ENCODE data around the gene SECISBP2.
"Not testable (repeated sequence)": the region's sequence is repeated elsewhere in the genome, so short reads cannot be mapped to it uniquely, and the experiment has no call there.

SECISBP2 gene, protein sequence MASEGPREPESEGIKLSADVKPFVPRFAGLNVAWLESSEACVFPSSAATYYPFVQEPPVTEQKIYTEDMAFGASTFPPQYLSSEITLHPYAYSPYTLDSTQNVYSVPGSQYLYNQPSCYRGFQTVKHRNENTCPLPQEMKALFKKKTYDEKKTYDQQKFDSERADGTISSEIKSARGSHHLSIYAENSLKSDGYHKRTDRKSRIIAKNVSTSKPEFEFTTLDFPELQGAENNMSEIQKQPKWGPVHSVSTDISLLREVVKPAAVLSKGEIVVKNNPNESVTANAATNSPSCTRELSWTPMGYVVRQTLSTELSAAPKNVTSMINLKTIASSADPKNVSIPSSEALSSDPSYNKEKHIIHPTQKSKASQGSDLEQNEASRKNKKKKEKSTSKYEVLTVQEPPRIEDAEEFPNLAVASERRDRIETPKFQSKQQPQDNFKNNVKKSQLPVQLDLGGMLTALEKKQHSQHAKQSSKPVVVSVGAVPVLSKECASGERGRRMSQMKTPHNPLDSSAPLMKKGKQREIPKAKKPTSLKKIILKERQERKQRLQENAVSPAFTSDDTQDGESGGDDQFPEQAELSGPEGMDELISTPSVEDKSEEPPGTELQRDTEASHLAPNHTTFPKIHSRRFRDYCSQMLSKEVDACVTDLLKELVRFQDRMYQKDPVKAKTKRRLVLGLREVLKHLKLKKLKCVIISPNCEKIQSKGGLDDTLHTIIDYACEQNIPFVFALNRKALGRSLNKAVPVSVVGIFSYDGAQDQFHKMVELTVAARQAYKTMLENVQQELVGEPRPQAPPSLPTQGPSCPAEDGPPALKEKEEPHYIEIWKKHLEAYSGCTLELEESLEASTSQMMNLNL

GRCh38 chr9:89318123-89319014 lies at the start of gene SECISBP2:
SECISBP2 (plus strand) TSS chr9:89318500; CDS start chr9:89318577, 77 bp downstream.
- TF ChIP-seq CTCF (IDR thresholded peaks at IDR 0.05; ENCODE audit: extremely low read depth, missing control alignments), result peak; percentile 21
- DNase-seq (ENCODE audit: low spot score), result peak; percentile 91

DNA sequence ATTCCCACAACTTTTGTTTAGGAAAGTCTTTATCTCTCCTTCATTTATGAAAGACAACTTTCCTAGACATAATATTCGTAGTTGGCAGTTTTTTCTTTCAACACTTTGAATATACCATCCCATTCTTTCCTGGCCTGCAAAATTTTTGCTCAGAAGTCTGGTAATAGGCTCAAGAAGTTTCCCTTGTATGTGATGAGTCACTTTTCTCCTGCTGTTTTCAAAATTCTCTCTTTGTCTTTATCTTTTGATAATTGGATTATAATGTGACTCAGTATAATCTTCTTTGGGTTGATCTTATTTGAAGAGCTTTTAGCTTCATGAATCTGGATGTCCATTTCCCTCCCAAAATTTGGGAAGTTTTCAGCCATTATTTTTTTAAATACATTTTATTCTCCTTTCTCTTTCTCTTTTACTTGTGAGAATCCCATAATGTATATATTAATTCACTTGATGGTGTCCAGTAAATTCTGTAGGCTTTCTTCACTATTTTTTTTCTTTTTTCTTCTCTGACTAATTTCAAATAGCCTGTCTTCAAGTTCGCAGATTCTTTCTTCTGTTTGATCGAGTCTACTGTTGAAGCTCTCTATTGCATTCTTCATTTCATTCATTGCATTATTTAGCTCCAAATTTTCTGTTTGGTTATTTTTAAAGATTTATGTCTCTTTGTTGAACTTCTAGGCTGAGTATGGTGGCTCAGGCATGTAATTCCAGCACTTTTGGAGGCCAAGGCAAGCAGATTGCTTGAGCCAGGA lies 44.6 kb upstream of the SECISBP2 start:
- no peak for TF ChIP-seq CTCF (IDR thresholded peaks at IDR 0.05; ENCODE audit: extremely low read depth, missing control alignments)
- DNase-seq (ENCODE audit: low spot score), result no peak

GRCh38 chr9:89274838-89275237 lies 43.5 kb upstream of the SECISBP2 start:
- DNase-seq (ENCODE audit: low spot score), result no peak
- TF ChIP-seq CTCF (IDR thresholded peaks at IDR 0.05; ENCODE audit: extremely low read depth, missing control alignments), result no peak

- DNase-seq (ENCODE audit: low spot score), result not testable (repeated sequence)
Measured at GRCh38 chr9:89276040-89276439, 42.3 kb upstream of the SECISBP2 start.

DNA sequence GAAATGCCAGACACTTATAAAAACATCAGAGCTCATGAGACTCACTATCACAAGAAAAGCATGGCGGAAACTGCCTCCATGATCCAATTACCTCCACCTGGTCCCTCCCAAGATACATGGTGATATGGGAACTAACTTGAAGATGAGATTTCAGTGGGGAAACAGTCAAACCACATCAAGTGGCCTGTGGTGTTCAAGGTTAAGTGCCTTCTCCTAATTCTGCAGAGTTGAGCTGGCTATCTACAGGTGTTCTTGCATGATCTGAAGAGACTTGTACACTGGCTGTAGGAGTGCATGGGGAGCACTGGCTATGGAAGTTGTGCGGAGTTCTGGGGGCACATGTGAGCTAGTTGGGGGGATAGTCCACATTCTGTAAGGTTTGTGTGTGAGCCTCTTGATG lies 41.3 kb upstream of the SECISBP2 start:
- TF ChIP-seq CTCF (IDR thresholded peaks at IDR 0.05; ENCODE audit: extremely low read depth, missing control alignments), result no peak
- no peak for DNase-seq (ENCODE audit: low spot score)

- no peak for DNase-seq (ENCODE audit: low spot score)
- no peak for TF ChIP-seq CTCF (IDR thresholded peaks at IDR 0.05; ENCODE audit: extremely low read depth, missing control alignments)
Measured at GRCh38 chr9:89277454-89277853, 40.8 kb upstream of the SECISBP2 start.

- no peak for DNase-seq (ENCODE audit: low spot score)
- TF ChIP-seq CTCF (IDR thresholded peaks at IDR 0.05; ENCODE audit: extremely low read depth, missing control alignments), result no peak
Measured at GRCh38 chr9:89278551-89278950, 39.7 kb upstream of the SECISBP2 start.
